ENCODE data around the gene FKBP9.

FKBP9 gene

DNA sequence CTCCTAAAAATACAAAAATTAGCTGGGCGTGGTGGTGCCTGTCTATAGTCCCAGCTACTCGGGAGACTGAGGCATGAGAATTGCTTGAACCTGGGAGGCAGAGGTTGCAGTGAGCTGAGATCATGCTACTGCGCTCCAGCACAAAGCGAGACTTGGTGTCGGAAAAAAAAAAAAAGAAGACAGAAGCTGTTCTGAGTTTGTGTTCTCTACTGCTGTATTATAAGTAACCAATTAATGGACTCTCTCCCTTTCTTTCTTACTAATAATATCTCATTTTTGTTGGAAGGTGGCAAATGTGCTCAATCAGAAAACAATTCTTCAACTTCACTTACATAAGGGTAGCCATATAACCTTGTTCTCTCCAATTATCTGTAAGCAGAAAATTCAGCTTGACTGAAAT lies 97.9 kb downstream of the FKBP9 start:
- H3K27me3 ChIP-seq (replicated peaks; ENCODE audit: control insufficient read depth, insufficient read depth, low read length, poor library complexity, severe bottlenecking), result no peaks in the 10 kb centered on the region
- H3K4me1 ChIP-seq (ENCODE audit: control insufficient read depth, insufficient read depth, low read length, poor library complexity, severe bottlenecking), result peaks cover 14% of the 10 kb centered on the region
- no peak for DNase-seq
- no peaks in the 10 kb centered on the region for H3K9me3 ChIP-seq (ENCODE audit: control insufficient read depth, low read length)
- H3K36me3 ChIP-seq (ENCODE audit: control insufficient read depth, insufficient read depth, low read length), result no peaks in the 10 kb centered on the region
- no peak overlapping the region for H3K4me3 ChIP-seq (ENCODE audit: insufficient read depth, low read depth, low read length, poor library complexity, severe bottlenecking)
- no peak overlapping the region for H3K27ac ChIP-seq (ENCODE audit: insufficient read depth, low read length, poor library complexity, severe bottlenecking)
